AG09319 (cell line): ENCODE measurements around the gene TSPAN33.
"Not testable (repeated sequence)": the region's sequence is repeated elsewhere in the genome, so short reads cannot be mapped to it uniquely, and the experiment has no call there.

ENCODE experiments used
- DNase-seq: peaks from one replicate; pipeline ENCODE4 v3.0.0-alpha.2; 2010; ENCODE audit warnings: low read depth; ENCODE audit errors: extremely low read depth
- TF ChIP-seq, protein P1 (sequence below): IDR thresholded peaks from 2 replicates; pipeline ENCODE4 v1.5.1; 2011; ENCODE audit warnings: low read depth, mild to moderate bottlenecking, inconsistent platforms, low read length, moderate library complexity

Gene TSPAN33

DNA sequence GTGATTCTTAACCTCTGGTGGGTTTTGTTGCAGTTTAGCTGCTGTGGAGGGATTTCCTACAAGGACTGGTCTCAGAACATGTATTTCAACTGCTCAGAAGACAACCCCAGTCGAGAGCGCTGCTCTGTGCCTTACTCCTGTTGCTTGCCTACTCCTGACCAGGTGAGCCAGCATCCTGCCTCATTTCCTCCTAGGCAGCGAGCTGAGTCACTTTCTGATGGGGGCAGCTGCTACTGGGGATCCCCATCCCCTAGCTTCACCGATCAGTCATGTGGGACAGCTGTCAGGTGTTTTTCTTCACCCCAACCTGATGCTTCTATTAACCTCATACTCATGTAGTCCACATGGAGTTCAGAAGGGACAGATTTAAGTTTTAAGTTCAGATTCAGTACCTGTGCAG, 22.2 kb downstream of the TSPAN33 start:
- TF ChIP-seq, protein P1, sequence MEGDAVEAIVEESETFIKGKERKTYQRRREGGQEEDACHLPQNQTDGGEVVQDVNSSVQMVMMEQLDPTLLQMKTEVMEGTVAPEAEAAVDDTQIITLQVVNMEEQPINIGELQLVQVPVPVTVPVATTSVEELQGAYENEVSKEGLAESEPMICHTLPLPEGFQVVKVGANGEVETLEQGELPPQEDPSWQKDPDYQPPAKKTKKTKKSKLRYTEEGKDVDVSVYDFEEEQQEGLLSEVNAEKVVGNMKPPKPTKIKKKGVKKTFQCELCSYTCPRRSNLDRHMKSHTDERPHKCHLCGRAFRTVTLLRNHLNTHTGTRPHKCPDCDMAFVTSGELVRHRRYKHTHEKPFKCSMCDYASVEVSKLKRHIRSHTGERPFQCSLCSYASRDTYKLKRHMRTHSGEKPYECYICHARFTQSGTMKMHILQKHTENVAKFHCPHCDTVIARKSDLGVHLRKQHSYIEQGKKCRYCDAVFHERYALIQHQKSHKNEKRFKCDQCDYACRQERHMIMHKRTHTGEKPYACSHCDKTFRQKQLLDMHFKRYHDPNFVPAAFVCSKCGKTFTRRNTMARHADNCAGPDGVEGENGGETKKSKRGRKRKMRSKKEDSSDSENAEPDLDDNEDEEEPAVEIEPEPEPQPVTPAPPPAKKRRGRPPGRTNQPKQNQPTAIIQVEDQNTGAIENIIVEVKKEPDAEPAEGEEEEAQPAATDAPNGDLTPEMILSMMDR = no peak
- DNase-seq = no peak

DNA sequence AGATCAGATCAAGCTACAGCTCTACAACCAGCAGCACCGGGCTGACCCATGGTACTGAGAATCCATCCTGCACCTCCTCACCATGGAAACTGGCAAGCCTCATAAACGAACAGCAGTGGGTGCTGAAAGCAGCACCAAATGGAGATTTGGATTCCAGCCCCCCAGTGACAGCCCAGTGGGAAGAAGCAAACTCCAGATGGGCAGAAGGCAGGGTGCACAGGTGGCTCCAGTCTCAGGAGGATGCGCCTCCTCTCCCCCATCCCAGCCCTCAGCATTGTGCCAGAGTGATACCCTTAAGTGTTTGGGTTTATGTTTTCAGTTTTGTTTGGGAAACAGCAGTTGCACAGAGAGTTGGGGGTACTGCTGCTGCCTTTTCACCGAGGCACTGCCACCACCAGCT, 23.3 kb downstream of the TSPAN33 start:
- TF ChIP-seq, protein P1 = no peak
- no peak for DNase-seq

GRCh38 chr7:129168231-129169021, 23.9 kb downstream of the TSPAN33 start:
- DNase-seq = no peak
- TF ChIP-seq, protein P1 = no peak

- TF ChIP-seq, protein P1 = no peak
- no peak for DNase-seq
These were observed 24.7 kb downstream of the TSPAN33 start for GRCh38 chr7:129169171-129169671.

GRCh38 chr7:129169686-129170440, 25.4 kb downstream of the TSPAN33 start:
- TF ChIP-seq, protein P1 = no peak
- DNase-seq = no peak

- no peak for DNase-seq
- TF ChIP-seq, protein P1 = no peak
These were observed 26.0 kb downstream of the TSPAN33 start for GRCh38 chr7:129170441-129171021.

GRCh38 chr7:129173861-129174260, 29.4 kb downstream of the TSPAN33 start:
- not testable (repeated sequence) for DNase-seq
